K562 (cell line): ENCODE data around the gene ARL8A. TPM values are rescaled to one million over a fixed set of nuclear protein-coding genes. Genes with fewer than 3 reads are reported as not detected.
A peak's percentile ranks its signal among the peaks of the same experiment; 100 is the strongest.

Experiments used
- BCL6 ChIP-seq: fragments of 250-450 bp; sonication (Bioruptor Pico); IDR thresholded peaks from 2 replicates; pipeline ENCODE4 v1.4.0; 2020
- BRF2 ChIP-seq: IDR thresholded peaks from 3 replicates; pipeline ENCODE4 v1.6.1; 2011; ENCODE audit warnings: borderline replicate concordance, mild to moderate bottlenecking; ENCODE audit not compliant: insufficient read length, insufficient read depth
- CLOCK ChIP-seq: fragments of 250-450 bp; sonication (Bioruptor Pico); IDR thresholded peaks from 2 replicates; pipeline ENCODE4 v1.4.0; 2020; ENCODE audit warnings: mild to moderate bottlenecking, moderate library complexity, borderline replicate concordance
- IFI16 ChIP-seq: fragments of 250-450 bp; sonication (Bioruptor Pico); IDR thresholded peaks from 2 replicates; pipeline ENCODE4 v2.1.2; 2022; ENCODE audit warnings: mild to moderate bottlenecking, inconsistent platforms
- KDM5B ChIP-seq: fragments of 200-600 bp; sonication (generic); IDR thresholded peaks from 2 replicates; pipeline ENCODE4 v1.6.1; 2012; ENCODE audit warnings: low read depth, mild to moderate bottlenecking, moderate library complexity, low read length, control low read depth, inconsistent platforms; ENCODE audit not compliant: insufficient replicate concordance
- NFE2 ChIP-seq: IDR thresholded peaks from 2 replicates; pipeline ENCODE4 v1.6.1; 2014; ENCODE audit warnings: antibody characterized with exemption, low read depth
- POLR2B ChIP-seq: fragments of 450-650 bp; IDR thresholded peaks from 2 replicates; pipeline ENCODE4 v1.6.1; 2018; ENCODE audit warnings: low read depth; ENCODE audit not compliant: partially characterized antibody
- RBM22 ChIP-seq: fragments of 200-400 bp; formaldehyde crosslinking; IDR thresholded peaks from 2 replicates; pipeline ENCODE4 v1.6.1; 2018; ENCODE audit warnings: low read length, low read depth; ENCODE audit not compliant: poor library complexity, severe bottlenecking
- RFX7 ChIP-seq: fragments of 250-450 bp; sonication (Bioruptor Pico); IDR thresholded peaks from 2 replicates; pipeline ENCODE4 v1.5.1; 2021; ENCODE audit warnings: mild to moderate bottlenecking
- SMARCE1 ChIP-seq: fragments of 450-650 bp; IDR thresholded peaks from 2 replicates; pipeline ENCODE4 v1.7.1; 2016; ENCODE audit warnings: mild to moderate bottlenecking
- SRSF9 ChIP-seq: fragments of 200-400 bp; formaldehyde crosslinking; IDR thresholded peaks from 2 replicates; pipeline ENCODE4 v1.6.1; 2017; ENCODE audit warnings: low read depth, low read length, borderline replicate concordance
- XRCC4 ChIP-seq: IDR thresholded peaks from one replicate; pipeline ENCODE4 v1.6.1; 2011; ENCODE audit not compliant: insufficient read depth, insufficient read length; ENCODE audit errors: extremely low read depth
- ZBTB8A ChIP-seq: fragments of 450-650 bp; IDR thresholded peaks from 2 replicates; pipeline ENCODE4 v1.6.1; 2018; ENCODE audit warnings: mild to moderate bottlenecking, moderate library complexity; ENCODE audit not compliant: partially characterized antibody
- ZNF444 ChIP-seq: fragments of 250-450 bp; sonication (Bioruptor Pico); IDR thresholded peaks from 2 replicates; pipeline ENCODE4 v1.4.0; 2020; ENCODE audit warnings: mild to moderate bottlenecking, moderate library complexity
- polyA plus RNA-seq, 8 experiments: library from polyadenylated mRNA; depleted of rRNA in 4 of 8; stranded (reverse) in 5 of 8; unstranded in 3 of 8; fragments of >200 nt; fragmentation: Nextera tagmentation in 2 of 8; fragmentation: Illumina TruSeq in 1 of 8; extraction: Ambion mirVana in 2 of 8; extraction: Trizol in 1 of 8; gene quantifications; 2 replicates each; pipeline versions ENCODE4 v1.2.1 to v1.2.3, GENCODE V29; 2011 to 2014; ENCODE audit warnings: inconsistent platforms in 1 of 8, missing spikeins in 1 of 8
- total RNA-seq, 7 experiments: library from RNA; depleted of rRNA in 6 of 7; stranded (reverse); fragments of >200 nt in 6 of 7; fragmentation: Illumina TruSeq in 2 of 7; extraction: Trizol in 2 of 7; gene quantifications; 2 replicates each; pipeline versions ENCODE4 v1.2.1 to v1.2.3, GENCODE V29; 2011 to 2021; ENCODE audit warnings: low replicate concordance in 1 of 7
- TF ChIP-seq, protein P1 (sequence below), 2 experiments: fragments of 450-650 bp in 1 of 2; sonication (generic) in 1 of 2; formaldehyde crosslinking; conservative IDR thresholded peaks; 2 replicates each; pipeline versions ENCODE4 v1.4.0 to v1.8.1; 2020 to 2022; ENCODE audit warnings: mild to moderate bottlenecking in 1 of 2, missing genetic modification reagents in 1 of 2
- TF ChIP-seq, protein P2 (sequence below): fragments of 250-450 bp; sonication (Bioruptor Pico); IDR thresholded peaks from 2 replicates; pipeline ENCODE4 v1.8.0; 2022; ENCODE audit warnings: moderate library complexity, mild to moderate bottlenecking, inconsistent platforms
- TF ChIP-seq, protein P3 (sequence below): fragments of 250-450 bp; sonication (Bioruptor Pico); IDR thresholded peaks from 2 replicates; pipeline ENCODE4 v1.9.0; 2021; ENCODE audit warnings: mild to moderate bottlenecking, inconsistent platforms
- TF ChIP-seq, protein P4 (sequence below): fragments of 450-650 bp; formaldehyde crosslinking; IDR thresholded peaks from 2 replicates; pipeline ENCODE4 v1.4.0; 2020; ENCODE audit warnings: mild to moderate bottlenecking, mixed read lengths

ARL8A gene
- total and polyA plus RNA-seq, 9 of the 15 experiments (the other 6 are each of a cell fraction or from before 2014, with no cell fraction given) = 0.17 to 27.3 (median 15.6) TPM

- TF ChIP-seq, protein P1, sequence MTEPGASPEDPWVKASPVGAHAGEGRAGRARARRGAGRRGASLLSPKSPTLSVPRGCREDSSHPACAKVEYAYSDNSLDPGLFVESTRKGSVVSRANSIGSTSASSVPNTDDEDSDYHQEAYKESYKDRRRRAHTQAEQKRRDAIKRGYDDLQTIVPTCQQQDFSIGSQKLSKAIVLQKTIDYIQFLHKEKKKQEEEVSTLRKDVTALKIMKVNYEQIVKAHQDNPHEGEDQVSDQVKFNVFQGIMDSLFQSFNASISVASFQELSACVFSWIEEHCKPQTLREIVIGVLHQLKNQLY (CRISPR knock-in tag; conservative IDR thresholded peaks at IDR 0.05) = no peak
- TF ChIP-seq ZNF444 = no peak
- no peak for TF ChIP-seq SRSF9
- TF ChIP-seq, protein P2, sequence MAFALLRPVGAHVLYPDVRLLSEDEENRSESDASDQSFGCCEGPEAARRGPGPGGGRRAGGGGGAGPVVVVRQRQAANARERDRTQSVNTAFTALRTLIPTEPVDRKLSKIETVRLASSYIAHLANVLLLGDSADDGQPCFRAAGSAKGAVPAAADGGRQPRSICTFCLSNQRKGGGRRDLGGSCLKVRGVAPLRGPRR (CRISPR knock-in tag) = no peak
- TF ChIP-seq POLR2B = no peak
- TF ChIP-seq, protein P3, sequence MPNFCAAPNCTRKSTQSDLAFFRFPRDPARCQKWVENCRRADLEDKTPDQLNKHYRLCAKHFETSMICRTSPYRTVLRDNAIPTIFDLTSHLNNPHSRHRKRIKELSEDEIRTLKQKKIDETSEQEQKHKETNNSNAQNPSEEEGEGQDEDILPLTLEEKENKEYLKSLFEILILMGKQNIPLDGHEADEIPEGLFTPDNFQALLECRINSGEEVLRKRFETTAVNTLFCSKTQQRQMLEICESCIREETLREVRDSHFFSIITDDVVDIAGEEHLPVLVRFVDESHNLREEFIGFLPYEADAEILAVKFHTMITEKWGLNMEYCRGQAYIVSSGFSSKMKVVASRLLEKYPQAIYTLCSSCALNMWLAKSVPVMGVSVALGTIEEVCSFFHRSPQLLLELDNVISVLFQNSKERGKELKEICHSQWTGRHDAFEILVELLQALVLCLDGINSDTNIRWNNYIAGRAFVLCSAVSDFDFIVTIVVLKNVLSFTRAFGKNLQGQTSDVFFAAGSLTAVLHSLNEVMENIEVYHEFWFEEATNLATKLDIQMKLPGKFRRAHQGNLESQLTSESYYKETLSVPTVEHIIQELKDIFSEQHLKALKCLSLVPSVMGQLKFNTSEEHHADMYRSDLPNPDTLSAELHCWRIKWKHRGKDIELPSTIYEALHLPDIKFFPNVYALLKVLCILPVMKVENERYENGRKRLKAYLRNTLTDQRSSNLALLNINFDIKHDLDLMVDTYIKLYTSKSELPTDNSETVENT = no peak
- TF ChIP-seq KDM5B = peak; percentile 47
- no peak for TF ChIP-seq CLOCK (CRISPR knock-in tag)
- TF ChIP-seq BCL6 (CRISPR knock-in tag) = no peak
- TF ChIP-seq BRF2 = no peak
- no peak for TF ChIP-seq ZBTB8A
- TF ChIP-seq, protein P4, sequence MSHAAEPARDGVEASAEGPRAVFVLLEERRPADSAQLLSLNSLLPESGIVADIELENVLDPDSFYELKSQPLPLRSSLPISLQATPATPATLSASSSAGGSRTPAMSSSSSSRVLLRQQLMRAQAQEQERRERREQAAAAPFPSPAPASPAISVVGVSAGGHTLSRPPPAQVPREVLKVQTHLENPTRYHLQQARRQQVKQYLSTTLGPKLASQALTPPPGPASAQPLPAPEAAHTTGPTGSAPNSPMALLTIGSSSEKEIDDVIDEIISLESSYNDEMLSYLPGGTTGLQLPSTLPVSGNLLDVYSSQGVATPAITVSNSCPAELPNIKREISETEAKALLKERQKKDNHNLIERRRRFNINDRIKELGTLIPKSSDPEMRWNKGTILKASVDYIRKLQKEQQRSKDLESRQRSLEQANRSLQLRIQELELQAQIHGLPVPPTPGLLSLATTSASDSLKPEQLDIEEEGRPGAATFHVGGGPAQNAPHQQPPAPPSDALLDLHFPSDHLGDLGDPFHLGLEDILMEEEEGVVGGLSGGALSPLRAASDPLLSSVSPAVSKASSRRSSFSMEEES (CRISPR knock-in tag) = no peak
- no peak for TF ChIP-seq XRCC4
- TF ChIP-seq RBM22 = no peak
- peak; percentile 51 for TF ChIP-seq SMARCE1
- TF ChIP-seq NFE2 = peak; percentile 74
- no peak for TF ChIP-seq RFX7 (CRISPR knock-in tag)
- TF ChIP-seq IFI16 (CRISPR knock-in tag) = no peak
Measured at GRCh38 chr1:202165942-202166843, 21.7 kb upstream of the ARL8A start (continued).
